NCI-H187 treated with DMSO at 0.1 percent for 48 hours (cell line): ENCODE data around the gene SLC35F1.

Experiments
- DNase-seq: peaks from one replicate; lab custom pipeline; 2025; lab: John Stamatoyannopoulos, UW

SLC35F1 gene

DNA sequence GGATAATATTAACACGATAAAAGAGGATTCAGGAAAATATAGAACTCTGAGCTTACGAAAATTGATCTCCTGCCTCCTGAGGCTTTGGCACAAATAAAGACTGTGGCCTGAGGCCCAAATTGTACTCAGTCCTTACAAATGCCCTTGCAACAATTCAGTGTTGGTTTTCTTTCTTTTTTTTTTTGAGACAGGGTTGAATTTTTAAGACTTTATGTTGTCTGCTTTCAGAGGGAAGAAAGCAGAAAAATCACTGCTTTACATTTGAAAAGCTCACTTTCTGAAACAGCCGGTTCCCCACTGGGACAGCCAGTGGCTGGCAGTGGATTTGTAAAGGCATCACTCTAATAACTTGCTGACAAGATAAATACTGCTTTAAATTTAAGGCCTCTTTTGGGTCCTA is 290.5 kb downstream of the SLC35F1 start:
- no peak for DNase-seq

DNA sequence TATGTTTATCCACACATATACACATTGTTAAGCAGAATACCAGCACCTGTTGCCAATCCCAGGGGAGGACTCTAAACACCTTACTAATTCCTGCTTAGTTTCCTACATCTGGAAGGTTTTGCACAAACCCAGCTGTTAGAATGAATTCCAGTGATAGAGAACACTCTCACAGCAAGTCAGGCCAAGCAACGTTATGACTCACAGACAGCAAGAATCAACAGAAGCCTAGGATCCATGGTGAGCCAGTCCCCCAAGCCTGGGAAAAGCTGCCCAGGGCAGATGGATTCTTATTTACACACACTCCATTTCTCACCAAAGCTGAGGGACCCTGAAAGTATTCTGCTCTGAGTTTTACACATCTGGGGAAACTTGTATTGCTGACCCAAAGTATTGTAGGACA is 291.7 kb downstream of the SLC35F1 start:
- no peak for DNase-seq

DNA sequence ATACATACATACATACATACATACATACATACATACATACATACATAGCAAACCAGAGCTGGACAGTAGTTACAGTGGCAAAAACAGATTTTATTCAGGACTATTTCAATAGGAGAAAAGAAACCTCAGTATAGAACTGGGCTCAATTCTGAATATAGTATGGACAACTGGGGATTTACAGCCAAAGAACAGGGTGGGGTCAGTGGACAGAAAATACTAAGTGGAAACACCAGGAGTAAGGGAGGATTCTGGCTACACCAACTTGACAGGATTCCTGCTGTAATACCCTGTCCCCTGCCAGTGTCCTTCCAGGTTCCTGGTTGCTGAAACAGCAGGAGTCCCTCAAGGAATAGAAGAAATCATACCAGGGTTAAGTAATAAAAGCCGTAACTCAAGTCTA is 293.1 kb downstream of the SLC35F1 start:
- DNase-seq: no peak

DNA sequence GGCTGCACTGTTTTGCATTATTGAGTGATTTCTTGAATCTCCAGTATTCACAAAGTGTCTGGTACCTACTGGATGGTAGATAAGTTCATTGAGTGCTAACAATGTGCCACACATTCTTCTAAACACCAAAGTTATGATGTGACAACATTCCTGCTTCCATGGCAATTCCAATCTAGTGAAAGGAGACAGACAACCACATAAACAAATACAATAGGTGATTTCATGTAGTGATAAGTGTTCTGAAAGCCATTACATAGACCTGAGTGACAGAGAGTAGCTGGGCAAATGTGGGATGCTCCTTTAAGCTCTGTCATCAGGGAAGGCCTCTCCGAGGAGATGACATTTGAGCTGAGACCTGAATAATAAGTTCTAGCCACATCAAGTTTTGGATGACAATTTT is 295.5 kb downstream of the SLC35F1 start:
- no peak for DNase-seq

DNA sequence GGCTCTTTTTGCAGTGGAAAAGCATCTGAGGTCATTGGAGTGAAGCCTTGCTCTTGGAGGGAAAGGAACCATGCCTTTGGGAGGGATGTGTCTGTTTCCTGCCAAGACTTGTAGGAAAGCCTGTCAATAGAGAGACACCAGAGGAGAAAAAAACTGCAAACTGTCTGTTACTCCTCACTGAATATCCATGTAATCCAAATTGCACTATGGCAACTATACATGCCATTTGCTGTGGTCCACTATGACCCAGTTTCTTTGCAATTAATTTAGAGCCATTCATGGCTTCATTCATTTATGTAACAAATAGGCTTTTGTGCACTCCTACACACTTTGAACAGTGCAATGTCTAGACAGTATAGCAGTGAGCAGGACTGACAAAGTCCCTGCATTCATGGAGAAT is 296.5 kb downstream of the SLC35F1 start:
- no peak for DNase-seq

DNA sequence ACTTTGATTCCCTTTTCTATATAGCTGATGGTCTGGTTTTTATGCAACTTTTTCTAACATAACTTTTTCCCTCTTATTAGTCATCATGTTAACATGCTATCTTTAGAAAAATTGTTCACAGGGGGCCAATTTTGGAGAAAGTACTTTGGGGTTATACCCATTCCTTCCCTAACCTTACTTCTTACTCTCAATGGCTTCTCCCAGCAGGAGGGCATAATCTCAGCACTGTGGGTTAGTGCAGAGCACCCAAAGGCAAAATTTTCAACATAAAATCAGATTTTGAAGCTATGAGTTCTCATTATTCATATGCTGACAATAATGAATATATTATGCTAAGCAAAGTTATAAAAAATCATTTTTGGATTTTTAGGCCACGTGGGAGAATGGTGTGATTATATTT is 299.2 kb downstream of the SLC35F1 start:
- DNase-seq: no peak

DNA sequence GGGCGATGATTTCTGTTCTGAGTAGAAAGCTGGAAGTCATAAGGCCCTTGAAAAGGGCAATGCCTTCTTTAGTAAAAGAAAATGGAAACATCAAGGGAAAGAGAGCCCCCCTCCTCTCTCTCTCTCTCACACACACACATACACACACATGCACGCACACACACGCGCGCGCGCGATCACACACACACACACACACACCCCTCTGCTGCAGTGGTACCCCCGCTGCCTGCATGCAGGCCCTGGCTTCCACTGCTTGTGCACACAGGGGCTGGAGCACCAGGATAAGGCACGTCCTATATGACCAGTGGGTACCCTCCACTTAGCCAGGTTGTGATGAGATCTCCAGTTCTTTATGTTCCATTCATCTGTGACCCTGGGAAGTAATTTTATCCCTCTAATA is 300.9 kb downstream of the SLC35F1 start:
- peak; percentile 65 for DNase-seq

DNA sequence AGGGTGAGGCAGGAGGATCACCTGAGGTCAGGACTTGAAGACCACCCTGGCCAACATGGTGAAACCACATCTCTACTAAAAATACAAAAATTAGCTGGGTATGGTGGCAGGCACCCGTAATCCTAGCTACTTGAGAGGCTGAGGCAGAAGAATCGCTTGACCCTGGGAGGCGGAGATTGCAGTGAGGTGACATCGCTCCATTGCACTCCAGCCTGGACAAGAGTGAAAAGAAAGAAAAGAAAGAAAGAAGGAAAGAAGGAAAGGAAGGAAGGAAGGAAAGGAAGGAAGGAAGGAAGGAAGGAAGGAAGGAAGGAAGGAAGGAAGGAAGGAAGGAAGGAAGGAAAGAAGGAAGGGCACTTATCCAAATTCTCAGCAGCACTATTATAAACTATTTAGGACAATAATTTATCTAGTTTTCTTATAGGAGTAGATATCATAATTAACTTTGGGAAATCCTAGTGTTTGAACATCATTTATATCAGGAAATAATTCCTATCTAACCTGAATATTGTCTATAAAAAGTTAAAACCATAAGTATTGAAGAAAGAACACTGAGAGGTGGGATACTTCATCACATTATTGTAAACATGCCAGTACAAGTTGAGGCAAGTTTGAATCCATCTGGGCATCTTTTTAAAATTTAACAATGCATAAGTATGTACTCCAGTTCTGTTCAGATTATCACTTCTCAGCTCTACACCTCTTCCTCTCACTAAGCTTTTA is 305.5 kb downstream of the SLC35F1 start:
- DNase-seq: no peak

DNA sequence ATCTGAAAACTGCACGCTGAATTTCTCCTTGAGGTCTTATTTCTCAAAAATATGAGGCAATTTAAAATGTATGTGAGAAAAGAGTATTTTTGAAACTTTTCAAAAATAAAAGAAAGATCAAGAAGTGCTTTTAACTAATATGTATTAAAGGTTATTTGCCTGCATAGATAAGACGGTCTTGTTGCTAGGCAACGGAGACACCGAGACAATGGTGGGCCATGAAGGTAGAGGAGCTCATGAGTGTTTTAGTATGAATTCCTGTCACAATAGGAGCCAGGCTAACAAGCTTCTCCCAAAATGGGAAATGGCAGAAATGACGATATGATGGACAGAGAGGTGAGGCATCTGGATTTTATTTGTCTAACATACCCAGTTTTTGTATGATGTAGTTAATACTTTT is 308.2 kb downstream of the SLC35F1 start:
- DNase-seq: no peak

DNA sequence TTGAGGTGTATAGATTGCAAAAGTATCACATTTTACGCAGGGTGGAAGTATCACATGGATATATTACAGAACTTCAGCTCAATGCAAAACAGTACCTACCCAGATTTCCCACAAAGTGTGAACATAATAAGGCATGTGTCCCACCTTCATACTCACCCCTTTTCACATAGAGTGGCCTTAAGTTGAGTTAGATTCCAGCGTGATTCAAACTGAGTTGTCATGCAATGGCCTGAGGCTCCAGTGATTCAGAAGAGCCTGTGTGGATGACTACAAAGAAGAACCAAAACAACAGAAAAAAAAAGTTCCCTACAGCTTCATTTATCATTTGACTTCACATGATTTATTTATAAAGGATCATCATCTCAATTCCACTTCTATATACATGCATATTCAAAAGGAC is 309.7 kb downstream of the SLC35F1 start:
- DNase-seq: no peak

DNA sequence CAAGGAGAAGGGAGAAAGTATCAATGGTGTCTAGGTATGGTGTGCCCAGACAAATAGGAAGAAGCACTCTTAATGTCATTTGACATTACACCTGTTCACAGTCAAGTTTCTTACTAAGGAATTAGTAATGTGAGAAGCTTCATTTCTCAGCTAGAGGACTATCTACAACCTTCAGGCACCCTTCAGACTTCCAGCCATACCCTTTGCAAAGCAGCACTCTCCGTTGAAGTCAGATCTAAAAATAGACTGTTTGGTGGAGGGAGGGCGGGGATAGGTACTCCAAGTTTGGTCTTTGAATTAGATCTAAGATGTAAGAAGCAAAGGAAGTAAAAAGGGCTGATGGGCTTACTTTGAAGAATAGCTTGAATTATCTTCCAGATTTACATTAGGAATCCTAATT is 311.1 kb downstream of the SLC35F1 start:
- no peak for DNase-seq

DNA sequence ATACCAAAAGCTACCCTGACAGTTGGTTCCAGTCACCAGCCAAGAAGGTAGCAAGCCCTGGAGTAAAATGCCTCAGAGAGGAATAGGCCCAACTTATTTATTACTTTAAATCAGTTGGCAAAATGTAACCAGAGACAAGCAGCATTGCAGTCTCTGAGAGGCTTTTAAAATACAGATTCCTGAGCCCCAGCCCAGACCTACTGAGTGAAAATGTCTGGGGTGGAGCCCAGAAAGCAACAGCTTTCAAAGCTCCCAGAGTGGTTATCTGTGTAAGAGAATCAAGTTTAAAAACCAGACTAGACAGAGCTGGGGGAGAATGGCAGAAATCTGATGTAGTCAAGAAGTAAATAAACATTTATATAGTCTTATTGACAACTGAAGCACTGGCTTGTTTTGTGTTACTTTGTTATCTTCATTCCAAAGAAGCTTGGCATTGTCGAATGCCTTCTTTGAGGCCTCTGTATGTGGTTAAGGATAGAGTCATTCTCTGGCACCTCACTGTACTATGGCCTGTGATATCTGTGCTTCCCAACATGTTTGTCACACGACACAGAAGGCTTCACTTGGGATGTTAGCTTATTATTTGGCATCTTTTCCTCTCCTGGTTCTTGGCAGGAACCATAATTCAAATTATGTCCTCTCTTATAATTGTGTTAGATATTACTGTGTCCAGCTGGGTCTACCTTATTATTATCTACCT is 313.5 kb downstream of the SLC35F1 start:
- DNase-seq: no peak

DNA sequence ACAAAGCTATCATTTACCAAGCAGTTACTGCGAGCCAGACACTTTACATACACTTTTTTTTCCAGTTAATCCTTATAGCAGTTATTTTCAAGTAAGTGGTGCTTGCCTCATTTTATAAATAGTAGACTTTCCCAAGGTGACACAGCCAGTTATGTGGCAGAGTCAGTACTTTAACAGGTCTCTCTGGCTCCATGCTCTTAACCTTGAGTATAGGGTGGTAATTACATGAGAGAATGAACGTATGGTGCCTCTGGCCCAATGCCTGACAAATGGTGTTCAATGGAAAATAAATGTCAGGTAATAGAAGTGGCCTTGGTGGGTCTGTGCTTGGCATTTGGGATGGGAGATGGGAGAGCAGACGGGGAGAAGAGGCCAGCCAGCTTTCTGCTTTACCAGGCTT is 316.3 kb downstream of the SLC35F1 start:
- no peak for DNase-seq

DNA sequence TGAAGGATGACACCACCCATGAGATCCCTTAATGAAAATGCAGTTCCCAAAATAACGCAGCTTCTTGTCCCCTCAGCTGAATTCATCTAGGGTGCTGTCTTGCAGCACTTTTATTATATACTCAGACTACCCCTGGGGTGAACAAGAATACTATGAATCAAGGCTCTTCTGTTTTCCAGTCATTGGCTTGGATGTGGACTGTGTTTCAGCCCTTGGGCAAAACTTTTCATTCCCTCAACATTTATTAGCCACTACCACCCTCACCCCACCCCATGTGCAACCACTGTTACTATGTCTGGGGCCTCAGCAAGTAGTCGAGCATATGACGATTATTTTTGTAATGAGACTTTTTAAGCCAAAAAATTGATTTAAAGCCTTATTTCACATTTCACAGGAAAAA is 321.8 kb downstream of the SLC35F1 start:
- DNase-seq: no peak

DNA sequence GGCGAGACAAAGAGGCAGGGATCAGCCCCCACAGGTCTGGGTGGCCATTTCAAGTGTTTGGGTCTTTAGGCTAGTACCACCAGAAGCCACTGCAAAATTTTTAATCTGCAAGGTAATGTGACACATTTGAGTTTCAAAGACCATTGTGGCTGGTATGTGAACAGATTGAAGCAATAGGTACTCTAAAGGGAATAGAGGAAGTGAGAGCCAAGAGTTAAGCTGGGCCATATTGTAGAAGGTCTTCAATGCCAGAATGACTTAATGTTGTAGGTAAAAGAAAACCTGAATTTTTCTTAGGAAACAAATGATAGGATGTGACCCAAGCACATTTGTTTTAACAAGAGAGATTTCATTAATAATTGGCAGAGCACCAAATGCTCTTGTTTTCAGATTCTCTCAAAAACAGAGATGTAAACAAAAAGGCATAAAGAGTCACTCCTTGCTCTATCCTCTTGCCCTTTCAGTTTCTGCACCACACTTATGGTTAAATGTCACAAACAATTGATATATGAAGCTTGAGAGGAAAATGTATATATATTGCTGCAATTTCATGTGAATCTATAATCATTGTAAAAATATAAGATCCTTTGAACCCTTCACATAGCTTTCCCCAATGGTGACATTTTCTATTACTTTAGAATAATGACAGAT is 333.9 kb downstream of the SLC35F1 start:
- no peak for DNase-seq

DNA sequence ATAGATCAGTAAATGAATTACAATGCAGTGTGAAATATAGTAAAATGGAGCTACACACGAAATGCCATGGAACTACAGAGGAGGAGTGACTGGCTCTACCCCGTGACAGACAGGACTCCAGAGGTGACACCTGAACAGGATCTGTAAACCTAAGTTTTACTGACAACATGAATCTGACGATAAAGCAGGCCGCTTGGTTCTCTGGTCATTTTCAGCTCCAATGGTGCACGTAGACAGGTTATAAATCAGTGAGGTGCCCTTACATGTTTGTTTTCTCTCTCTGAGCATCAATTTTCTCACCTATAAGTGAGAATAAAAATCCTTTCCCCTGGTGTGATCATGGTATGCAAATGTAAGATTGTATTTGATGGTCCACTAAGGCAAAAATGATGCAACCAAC is 339.3 kb downstream of the SLC35F1 start:
- DNase-seq: no peak

DNA sequence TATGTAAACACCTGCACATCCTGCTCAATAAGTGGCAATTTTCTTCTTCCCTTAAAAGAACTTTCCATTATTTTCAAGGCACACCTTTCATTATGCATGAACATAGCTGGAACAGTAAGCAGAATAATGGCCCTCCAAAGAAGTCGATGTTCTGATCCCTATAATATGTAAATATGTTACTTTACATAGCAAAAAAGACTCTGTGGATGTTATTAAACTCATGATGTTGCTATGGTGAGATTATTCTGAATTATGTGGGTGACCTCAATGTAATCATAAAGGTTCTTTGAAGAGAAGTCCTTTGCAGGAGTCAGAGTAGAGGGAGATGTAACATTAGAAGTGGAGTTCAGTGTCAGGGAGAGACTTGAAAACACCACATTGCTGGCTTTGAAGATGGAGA is 341.1 kb downstream of the SLC35F1 start:
- DNase-seq: no peak

DNA sequence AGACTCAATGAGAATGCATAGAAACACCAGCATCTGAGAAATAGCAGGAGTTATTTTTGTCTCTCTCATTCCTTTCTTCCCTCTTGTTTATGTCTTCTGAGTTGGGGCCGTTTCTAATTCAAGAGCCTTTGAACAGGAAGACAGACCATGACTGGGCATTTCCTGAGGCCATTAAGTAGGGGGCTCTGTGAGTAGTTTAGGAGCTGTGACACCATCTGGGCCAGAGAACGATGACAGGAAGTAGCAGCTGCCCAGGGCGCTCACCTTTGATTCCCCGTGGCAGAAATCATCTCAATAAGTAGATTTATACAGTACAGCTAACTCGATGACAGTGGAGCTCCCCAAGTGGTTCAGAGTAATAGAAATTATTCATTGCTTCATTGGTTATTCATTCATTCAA is 342.6 kb downstream of the SLC35F1 start:
- no peak for DNase-seq

DNA sequence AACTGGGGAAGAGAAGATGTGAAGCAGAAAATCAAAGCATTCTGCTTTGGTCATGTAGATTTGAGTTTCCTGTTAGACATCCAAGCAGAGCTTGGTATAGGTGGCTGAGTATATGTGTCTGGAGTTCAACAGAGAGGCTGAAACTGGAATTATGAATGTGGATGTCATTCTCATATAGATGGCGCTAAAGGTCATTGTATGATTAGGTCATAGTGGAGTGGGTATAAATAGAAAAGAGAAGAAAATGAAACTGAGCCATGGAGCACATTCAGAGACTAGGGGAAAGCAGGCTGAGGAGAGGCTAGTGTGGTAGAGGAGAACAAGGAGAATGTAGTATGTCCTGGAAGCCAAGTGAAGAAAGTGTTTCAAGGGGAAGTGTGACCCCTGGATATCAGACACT is 345.4 kb downstream of the SLC35F1 start:
- no peak for DNase-seq

DNA sequence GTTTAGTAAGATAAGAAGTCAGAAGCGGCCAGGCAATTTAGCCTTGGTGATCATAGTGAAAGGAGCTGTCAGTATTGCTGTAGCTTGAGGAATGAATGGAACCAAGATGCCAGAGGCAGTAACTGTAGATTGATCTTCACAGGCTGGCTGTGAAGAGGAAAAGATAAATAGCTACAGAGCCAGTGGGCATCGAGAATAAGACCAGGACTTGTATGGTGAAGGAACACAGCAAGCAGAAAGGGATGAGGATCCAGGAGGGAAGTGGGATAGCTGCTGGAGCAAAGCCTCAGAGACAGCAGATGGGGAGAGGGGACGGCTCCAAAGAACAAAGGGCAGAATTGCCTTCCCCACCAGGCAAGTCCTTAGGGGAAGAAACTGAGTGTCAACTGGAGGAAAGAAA is 346.7 kb downstream of the SLC35F1 start:
- no peak for DNase-seq

DNA sequence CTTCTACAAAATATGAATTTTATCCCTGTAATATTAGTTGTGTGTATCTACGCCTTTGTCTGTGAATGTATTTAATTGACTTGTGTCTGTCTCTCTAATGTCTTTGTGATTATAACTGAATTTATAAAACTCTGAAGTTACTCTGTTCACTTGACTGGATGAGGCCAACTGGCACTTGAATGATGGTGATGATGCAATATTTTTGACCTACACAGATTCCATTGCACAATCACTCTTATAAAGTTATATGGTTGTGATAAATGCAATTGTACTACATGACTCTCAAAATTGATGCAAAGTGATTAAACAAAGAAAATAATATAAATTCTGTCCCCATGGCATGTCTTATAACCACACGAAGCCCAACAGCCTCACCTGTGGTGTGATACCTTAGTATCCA is 353.8 kb downstream of the SLC35F1 start:
- DNase-seq: no peak

DNA sequence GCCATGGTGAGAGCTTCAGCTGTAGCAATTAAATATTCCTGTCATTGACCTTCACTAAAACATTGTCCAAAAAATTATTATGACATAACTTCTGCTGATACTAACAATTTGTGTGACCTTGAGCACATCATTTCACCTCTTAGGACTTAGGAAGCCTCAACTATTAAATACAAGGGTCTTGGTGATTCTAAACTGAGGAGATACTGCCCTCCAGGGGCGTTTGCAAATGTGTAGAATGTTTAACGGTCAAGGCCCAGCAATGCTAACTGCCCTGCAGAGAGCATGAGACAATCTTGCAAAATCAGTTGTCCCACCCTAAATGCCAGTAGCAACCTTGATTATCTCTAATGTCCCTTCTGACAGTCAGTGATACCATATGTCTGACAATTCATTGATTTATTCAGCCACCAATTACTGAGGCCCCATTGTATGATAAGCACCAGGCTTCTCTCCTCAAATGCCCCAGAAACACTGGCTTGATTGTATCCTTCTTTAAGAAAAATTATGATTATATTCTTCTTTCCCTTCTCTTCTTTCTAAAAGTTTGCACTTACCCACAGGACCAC is 356.9 kb downstream of the SLC35F1 start:
- no peak for DNase-seq

DNA sequence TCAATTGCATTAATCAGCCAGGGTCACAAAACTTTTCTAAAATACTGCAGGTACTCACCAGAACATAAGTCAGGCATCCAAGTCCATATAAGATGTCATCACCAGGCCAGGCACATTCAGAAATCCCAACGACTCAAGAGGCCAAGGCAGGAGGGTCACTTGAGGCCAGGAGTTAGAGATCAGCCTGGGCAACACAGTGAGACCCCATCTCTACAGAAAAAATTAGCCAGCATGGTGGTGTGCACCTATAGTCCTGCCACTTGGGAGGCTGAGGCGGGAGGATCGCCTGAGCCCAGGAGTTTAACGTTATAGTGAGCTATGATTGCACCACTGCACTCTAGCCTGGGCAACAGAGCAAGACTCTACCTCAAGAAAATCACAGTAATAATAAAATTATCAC is 362.6 kb downstream of the SLC35F1 start:
- DNase-seq: no peak
